Measurements from ENCODE around the gene SERPINA6. TPM values are rescaled to one million over a fixed set of nuclear protein-coding genes. Genes with fewer than 3 reads are reported as not detected.
"Not testable (repeated sequence)": the region's sequence is repeated elsewhere in the genome, so short reads cannot be mapped to it uniquely, and the experiment has no call there.

The SERPINA6 gene
- polyA plus RNA-seq, 1 donor: 7.5 TPM

- peak; percentile 17 for DNase-seq
Observed at GRCh38 chr14:94355191-94355794, 32.2 kb upstream of the SERPINA6 start.

- DNase-seq: no peak
Observed at GRCh38 chr14:94354638-94355185, 31.6 kb upstream of the SERPINA6 start.

DNA sequence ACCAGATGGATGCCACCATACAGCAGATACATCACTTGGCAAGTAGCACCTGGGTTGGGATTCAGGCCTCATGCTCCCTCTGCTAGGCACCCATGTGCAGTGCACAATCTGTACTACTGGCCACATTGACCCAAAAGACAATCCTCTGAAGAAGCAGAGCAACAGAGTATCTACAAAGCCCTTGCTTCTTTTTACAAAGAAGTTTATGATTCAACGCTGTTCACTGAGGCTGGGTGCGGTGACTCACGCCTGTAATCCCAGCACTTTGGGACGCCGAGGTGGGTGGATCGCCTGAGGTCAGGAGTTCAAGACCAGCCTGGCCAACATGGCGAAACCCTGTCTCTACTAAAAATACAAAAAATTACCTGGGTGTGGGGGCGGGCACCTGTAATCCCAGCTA is 31.1 kb upstream of the SERPINA6 start:
- not testable (repeated sequence) for DNase-seq

DNA sequence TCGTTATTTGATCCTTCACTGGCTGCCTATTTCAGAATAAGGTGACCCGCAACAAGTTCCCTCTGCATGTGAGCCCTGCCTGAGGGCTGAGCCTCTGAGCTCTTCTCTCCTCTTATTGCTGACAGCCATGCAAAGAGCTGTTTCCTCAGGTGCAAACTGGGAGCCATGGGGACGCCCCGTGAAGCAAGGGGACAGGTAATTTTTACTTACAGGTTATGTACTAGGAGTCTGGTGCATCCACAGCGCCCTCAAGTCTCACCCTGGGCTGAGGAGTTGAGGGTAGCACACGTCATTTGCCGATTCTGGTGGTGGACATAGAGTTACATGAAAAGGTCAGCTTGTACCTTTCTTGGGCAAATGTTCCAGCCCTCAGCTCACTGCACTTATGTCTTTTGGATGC is 26.1 kb upstream of the SERPINA6 start:
- no peak for DNase-seq

DNA sequence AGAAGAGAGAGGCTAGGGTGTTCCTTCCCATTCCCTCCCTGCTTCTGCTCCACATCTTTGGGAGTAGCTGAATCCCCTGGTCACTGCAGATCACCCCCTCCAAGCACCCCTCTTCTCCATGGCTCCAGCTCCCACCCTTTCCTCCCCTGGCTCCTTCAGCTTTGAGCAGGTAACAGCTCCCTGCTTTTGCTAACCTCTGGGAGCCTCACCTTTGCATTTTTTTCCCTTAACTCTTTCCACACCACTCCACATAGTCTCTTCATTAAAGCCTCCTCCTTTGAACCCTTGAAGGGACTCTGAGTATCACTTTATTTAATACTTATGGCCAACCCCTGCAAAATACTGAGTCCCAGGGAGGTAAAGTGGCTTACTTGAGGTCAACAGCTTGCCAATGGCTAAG is 25.7 kb upstream of the SERPINA6 start:
- no peak for DNase-seq

GRCh38 chr14:94346841-94347240 is 23.7 kb upstream of the SERPINA6 start:
- no peak for DNase-seq

GRCh38 chr14:94346065-94346786 is 23.1 kb upstream of the SERPINA6 start:
- DNase-seq: not testable (repeated sequence)

GRCh38 chr14:94345344-94346064 is 22.4 kb upstream of the SERPINA6 start:
- no peak for DNase-seq

DNA sequence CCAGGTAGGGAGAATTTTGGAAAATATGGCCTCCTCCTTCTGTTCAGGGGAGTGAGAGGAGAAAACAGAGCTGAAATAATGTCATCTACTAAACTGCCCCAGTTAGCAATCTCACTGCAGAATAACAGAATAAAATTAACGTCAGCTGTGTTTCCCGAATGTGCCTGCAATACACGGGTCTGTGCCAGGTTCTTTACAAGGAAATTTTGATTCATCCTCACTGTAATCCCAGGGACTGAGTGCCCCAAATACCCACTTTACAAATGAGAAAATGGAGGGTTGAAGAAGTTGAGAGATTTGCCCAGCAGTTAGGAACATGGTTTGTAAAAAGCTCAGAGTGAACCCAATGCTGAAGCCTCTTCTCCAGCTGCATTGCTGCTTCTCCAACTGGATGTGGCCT is 21.3 kb upstream of the SERPINA6 start:
- no peak for DNase-seq

DNA sequence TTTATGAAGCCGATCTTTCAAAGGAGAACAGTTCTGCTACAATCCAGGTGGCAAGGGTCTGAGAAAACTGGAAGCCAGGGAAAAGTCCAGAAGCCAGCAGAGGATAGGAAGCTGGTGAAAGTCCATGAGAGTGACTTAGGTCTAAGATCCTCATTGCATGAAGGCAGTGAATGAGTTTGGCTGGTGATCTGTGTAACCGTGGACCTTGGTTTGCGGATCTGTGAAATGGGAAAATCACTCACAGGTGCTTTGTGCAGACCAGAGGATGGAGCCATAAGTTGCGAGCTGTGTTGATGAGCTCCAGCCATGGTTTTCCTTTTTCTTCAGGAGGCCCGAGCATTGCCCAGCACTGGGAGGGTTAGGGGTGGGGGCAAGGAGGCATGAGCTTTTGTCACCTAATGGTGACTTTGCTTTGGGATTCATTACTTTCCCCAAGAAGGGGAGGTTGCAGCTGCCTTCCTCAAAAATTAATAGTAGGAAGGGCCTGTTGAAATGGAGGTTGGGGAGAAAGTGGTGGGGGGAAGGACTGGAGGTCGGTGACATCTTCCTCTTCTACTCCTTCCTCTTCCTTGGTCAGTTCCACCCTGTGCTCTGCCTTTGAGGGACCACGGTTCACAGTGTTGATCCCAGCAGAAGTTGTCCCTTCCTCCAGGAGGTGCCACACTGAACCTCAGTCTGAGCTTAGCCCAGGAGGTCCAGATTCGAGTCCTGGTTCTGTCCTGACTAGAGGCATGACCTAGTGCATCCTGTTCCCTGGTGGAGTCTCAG is 20.3 kb upstream of the SERPINA6 start:
- DNase-seq: no peak

DNA sequence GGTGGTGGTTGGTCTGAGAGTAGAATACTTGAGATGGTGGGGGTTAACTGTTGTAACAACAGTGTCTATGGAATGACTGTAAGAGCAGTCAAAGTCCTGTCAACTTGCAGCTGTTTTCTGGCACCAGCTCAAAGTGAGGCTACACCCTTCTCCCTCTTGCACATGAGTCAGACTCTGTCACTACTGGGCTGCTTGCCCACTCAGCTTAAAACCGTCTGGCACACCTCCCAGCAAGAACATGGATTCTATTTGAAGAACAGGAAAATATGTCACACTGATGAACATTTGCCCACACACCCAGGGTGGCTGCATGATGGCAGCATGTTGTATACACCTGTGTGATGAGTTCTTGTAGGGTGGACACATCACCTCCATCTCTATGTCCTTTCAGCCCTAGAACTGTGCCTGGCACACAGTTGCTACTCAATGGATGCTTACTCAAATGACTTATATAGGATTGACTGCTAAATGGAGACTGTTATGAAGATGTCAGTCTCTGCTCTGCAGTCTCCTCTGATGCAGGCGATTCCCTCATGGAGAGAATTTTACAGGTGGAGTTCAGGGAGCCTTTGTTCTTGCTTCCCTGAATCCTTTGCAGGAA is 19.3 kb upstream of the SERPINA6 start:
- peak; percentile 30 for DNase-seq

DNA sequence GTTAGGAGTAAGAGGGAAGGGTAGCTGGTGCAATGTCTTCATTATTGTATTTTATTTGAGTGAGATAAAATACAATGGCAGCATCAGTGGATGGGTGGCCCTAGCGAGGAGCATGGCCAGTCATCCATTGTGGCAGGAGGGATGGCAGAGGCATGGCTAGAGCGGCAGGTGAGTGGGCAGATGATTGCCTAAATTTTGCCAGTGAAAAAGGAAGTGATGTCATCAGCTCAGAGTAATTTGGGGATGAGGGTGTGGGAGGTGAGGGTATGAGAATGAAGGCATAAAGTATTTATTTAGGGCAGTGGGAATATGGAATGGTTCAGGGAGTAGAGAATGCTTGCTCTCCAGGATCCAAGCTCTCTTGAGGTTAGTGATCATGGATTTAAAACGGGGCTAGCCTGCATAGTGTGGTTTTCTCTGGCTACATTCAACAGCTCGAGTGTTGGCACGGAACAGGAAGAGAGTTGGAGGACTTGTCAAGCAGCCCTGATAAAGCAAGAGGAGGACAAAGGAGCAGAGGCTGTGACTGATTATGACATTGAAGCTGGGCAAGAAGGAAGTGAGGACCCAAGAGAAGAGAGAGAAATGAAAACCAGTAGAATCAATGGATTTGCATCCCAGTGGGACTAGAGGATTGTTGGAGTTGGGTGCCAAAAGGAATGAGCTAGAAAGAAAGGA is 18.7 kb upstream of the SERPINA6 start:
- no peak for DNase-seq

- no peak for DNase-seq
Observed at GRCh38 chr14:94340533-94340932, 17.4 kb upstream of the SERPINA6 start.

DNA sequence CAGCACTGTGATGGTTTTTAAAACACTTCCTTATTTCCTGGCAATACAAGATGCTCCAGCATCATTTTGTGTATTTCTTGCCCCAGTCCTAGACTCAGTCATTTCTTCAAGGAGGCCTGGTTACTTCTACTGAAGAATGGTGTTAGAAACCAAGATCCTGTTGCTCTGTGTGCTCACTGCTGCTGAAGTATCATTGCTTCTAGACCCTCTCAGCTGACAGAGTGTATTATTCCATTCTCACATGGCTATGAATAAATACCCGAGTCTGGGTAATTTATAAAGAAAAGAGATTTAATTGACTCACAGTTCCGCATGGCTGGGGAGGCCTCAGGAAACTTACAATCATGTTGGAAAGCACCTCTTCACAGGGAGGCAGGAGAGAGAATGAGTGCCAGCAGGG is 14.9 kb upstream of the SERPINA6 start:
- no peak for DNase-seq

- no peak for DNase-seq
Observed at GRCh38 chr14:94337274-94337673, 14.1 kb upstream of the SERPINA6 start.

DNA sequence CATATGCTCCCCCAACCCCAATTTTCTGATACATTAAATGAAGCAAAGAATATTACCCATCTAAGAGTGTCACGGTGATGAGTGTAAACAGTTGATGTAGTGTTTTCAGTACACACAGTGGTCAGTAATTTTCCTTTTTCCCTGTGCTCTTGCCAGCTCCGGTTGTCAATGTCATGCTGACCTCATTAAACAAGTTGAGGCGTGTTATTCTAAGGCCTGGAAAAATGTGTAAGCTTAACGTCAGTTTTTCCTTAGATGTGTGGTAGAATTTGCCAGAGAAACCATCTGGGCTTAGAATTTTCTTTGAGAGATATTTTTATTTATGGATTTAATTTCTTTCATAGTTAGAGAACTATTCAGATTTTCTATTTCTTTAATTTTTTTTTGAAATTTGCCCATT is 11.7 kb upstream of the SERPINA6 start:
- no peak for DNase-seq

DNA sequence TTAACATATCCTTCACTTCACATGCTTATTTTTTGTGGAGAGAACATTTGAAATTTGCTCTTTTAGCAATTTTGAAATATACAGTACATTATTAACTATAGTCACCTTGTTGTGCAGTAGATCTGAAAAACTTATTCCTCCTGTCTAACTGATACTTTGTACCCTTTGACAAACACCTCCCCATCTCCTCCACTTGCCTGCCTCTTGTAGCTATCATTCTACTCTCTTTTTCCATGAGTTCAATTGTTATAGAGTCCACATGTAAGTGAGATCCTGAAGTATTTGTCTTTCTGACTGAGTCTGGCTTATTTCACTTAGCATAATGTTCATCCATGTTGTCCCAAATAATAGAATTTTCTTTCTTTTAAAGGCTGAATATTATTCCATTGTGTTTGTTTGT is 9.5 kb upstream of the SERPINA6 start:
- no peak for DNase-seq

DNA sequence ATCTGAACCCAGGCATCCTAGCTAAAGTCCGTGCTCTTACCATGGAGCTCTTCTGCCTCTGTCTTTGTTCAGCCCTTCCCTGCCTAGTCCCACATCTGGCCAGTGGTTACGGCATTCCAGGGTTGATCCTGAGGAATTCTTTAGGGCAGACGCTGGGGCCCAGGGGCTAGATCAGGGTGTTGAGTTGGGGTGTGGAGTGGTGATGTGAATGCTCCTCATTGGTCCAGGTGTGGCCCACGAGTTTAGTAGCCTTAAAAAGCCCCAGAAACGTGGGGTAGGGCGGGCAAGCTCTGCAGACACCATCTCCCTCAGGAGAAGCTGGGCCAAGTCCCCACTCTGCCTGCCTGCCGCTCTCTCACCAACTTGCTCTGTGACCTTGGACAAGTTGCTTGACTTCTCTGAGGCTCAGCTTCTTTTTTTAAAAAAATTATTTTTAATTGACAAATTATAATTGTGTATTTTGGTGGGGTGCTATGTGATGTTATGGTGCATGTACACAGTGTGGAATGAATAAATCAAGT is 9.0 kb upstream of the SERPINA6 start:
- no peak for DNase-seq

DNA sequence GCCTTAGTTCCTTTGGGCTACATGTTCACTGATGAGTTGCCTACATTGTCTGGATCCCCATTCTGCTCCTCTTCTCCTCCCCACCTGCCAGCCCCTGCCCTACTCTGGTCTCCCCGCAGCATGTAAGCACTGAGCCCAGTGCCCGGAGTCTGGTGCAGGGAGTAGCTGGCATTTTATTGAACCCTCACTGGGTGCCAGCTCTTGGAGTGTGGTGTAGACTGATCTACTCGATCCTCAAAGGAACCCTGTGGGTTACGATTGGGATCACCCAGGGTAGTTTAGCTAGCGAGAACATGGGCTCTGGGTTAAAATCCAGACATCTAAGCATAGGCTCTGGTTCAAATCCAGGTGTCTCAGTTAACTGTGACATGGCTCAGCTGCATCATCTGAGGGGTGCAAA is 8.3 kb upstream of the SERPINA6 start:
- no peak for DNase-seq

- DNase-seq: no peak
Observed at GRCh38 chr14:94330857-94331256, 7.7 kb upstream of the SERPINA6 start.

DNA sequence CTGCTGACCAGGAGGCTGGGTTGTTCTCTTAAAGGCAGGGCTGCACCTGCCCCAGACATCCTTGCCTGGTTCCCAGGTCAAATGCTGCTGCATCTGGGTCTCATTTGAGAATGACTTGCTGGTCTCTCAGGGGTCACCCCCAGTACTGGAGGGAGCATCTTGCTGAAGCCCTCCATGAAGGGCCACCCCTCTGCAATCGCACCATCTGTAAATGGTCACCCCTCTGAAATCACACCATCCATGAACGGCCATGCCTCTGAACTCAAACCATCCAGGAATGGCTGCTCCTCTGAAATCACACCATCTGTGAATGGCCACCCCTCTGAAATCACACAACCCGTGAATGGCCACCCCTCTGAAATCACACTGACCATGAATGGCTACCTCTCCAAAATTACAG is 7.3 kb upstream of the SERPINA6 start:
- DNase-seq: no peak

All from left kidney (tissue), 2 donors.